Chondrocyte (in vitro differentiated cells): ENCODE measurements around the gene MIPEP. TPM values are rescaled to one million over a fixed set of nuclear protein-coding genes. Genes with fewer than 3 reads are reported as not detected.

Experiments
- DNase-seq: peaks from one replicate; pipeline ENCODE4 v3.0.0; 2021; ENCODE audit warnings: mixed read lengths, low spot score
- H3K27ac Mint-ChIP-seq: one replicate; pipeline ENCODE4 v1.8.0; 2021; ENCODE audit warnings: mild to moderate bottlenecking, moderate library complexity, mixed read lengths; ENCODE audit not compliant: unreplicated experiment
- H3K27me3 Mint-ChIP-seq: 2 replicates; pipeline ENCODE4 v1.8.0; 2021; ENCODE audit warnings: low read depth, mixed read lengths
- H3K36me3 Mint-ChIP-seq: 2 replicates; pipeline ENCODE4 v1.8.0; 2021; ENCODE audit warnings: low read depth, mixed read lengths
- H3K4me1 Mint-ChIP-seq: 2 replicates; pipeline ENCODE4 v1.8.0; 2021; ENCODE audit warnings: low read depth, mild to moderate bottlenecking, mixed read lengths
- H3K4me3 Mint-ChIP-seq: one replicate; pipeline ENCODE4 v1.8.0; 2021; ENCODE audit warnings: mild to moderate bottlenecking, moderate library complexity, mixed read lengths; ENCODE audit not compliant: unreplicated experiment
- H3K9me3 Mint-ChIP-seq: 2 replicates; pipeline ENCODE4 v1.8.0; 2021; ENCODE audit warnings: low read depth, mixed read lengths
- CTCF ChIP-seq: fragments of 200-600 bp; sonication (generic); IDR thresholded peaks from 2 replicates; pipeline ENCODE4 v1.5.0; 2021; ENCODE audit warnings: antibody characterized with exemption, mild to moderate bottlenecking, moderate library complexity
- total RNA-seq: library from RNA; stranded (reverse); gene quantifications from 3 replicates; pipeline ENCODE4 v1.2.1, GENCODE V29; 2021

Gene MIPEP
- total RNA-seq, 1 donor from 2014 or later: 14.4 TPM

- Mint-ChIP-seq H3K27me3 (no peaks in the 10 kb centered on the region), H3K4me3 (no peak overlapping the region), H3K27ac (no peak overlapping the region), H3K4me1 (no peaks in the 10 kb centered on the region), H3K9me3 (peaks cover 7% of the 10 kb centered on the region), H3K36me3 (no peaks in the 10 kb centered on the region)
- DNase-seq: no peak
- no peak for TF ChIP-seq CTCF
These were observed 203.8 kb downstream of the MIPEP start for GRCh38 chr13:23685416-23685815.

GRCh38 chr13:23684647-23685046 is 204.6 kb downstream of the MIPEP start:
- Mint-ChIP-seq H3K27ac (no peak overlapping the region), H3K4me3 (no peak overlapping the region), H3K9me3 (peaks cover 7% of the 10 kb centered on the region), H3K36me3 (no peaks in the 10 kb centered on the region), H3K27me3 (no peaks in the 10 kb centered on the region), H3K4me1 (no peaks in the 10 kb centered on the region)
- TF ChIP-seq CTCF: no peak
- no peak for DNase-seq

- TF ChIP-seq CTCF: no peak
- Mint-ChIP-seq H3K4me3 (no peak overlapping the region), H3K4me1 (peaks cover 7% of the 10 kb centered on the region), H3K36me3 (no peaks in the 10 kb centered on the region), H3K9me3 (peaks cover 7% of the 10 kb centered on the region), H3K27me3 (no peaks in the 10 kb centered on the region), H3K27ac (no peak overlapping the region)
- DNase-seq: no peak
These were observed 206.1 kb downstream of the MIPEP start for GRCh38 chr13:23683084-23683483.

- DNase-seq: no peak
- TF ChIP-seq CTCF: no peak
- H3K27me3 Mint-ChIP-seq: no peaks in the 10 kb centered on the region
- peaks cover 7% of the 10 kb centered on the region for H3K4me1 Mint-ChIP-seq
- H3K4me3 Mint-ChIP-seq: no peak overlapping the region
- no peak overlapping the region for H3K27ac Mint-ChIP-seq
- H3K36me3 Mint-ChIP-seq: no peaks in the 10 kb centered on the region
- H3K9me3 Mint-ChIP-seq: peaks cover 7% of the 10 kb centered on the region
These were observed 208.1 kb downstream of the MIPEP start for GRCh38 chr13:23680845-23681669.

Other genes starting within 250 kb of the MIPEP start
- not detected in 3 replicates for gene C1QTNF9B, start 8.1 kb upstream of the MIPEP start, total RNA-seq